ENCODE measurements around the gene DNM3.

DNM3 gene

GRCh38 chr1:171879556-171879955 lies 38.3 kb downstream of the DNM3 start:
- no peaks in the 10 kb centered on the region for H4K20me1 ChIP-seq (ENCODE audit: insufficient read depth, low read length)
- no peaks in the 10 kb centered on the region for H3K9me2 ChIP-seq (replicated peaks; ENCODE audit: insufficient read depth, low read length)
- H3K4me2 ChIP-seq (ENCODE audit: low read depth, low read length): no peak overlapping the region
- no peaks in the 10 kb centered on the region for H3K9me3 ChIP-seq (replicated peaks; ENCODE audit: insufficient read depth, low read length)
- TF ChIP-seq EZH2phosphoT487 (IDR thresholded peaks at IDR 0.05; ENCODE audit: low read length) (no peak), EZH2 (optimal IDR thresholded peaks at IDR 0.05; ENCODE audit: low read depth, low read length) (no peak)
- DNase-seq: no peak
- no peak overlapping the region for H2AFZ ChIP-seq (ENCODE audit: low read length)
- no peaks in the 10 kb centered on the region for H3F3A ChIP-seq (ENCODE audit: insufficient read depth, low read length)
- no peaks in the 10 kb centered on the region for H3K36me3 ChIP-seq (replicated peaks; ENCODE audit: insufficient read depth, low read length)
- H3K9ac ChIP-seq (ENCODE audit: low read length): no peak overlapping the region
- no peaks in the 10 kb centered on the region for H3K4me1 ChIP-seq (ENCODE audit: low read length)
- no peaks in the 10 kb centered on the region for H3K27me3 ChIP-seq (replicated peaks; ENCODE audit: insufficient read depth, low read length)
- no peak overlapping the region for H3K27ac ChIP-seq (ENCODE audit: low read length)
- H3K4me3 ChIP-seq (ENCODE audit: low read length): no peak overlapping the region
- no peaks in the 10 kb centered on the region for H3K79me2 ChIP-seq (ENCODE audit: low read length)

- H4K20me1 ChIP-seq (ENCODE audit: insufficient read depth, low read length): no peaks in the 10 kb centered on the region
- no peaks in the 10 kb centered on the region for H3K9me3 ChIP-seq (replicated peaks; ENCODE audit: insufficient read depth, low read length)
- no peaks in the 10 kb centered on the region for H3K9me2 ChIP-seq (replicated peaks; ENCODE audit: insufficient read depth, low read length)
- no peaks in the 10 kb centered on the region for H3F3A ChIP-seq (ENCODE audit: insufficient read depth, low read length)
- no peaks in the 10 kb centered on the region for H3K79me2 ChIP-seq (ENCODE audit: low read length)
- no peak overlapping the region for H3K9ac ChIP-seq (ENCODE audit: low read length)
- H3K36me3 ChIP-seq (replicated peaks; ENCODE audit: insufficient read depth, low read length): no peaks in the 10 kb centered on the region
- H3K4me2 ChIP-seq (ENCODE audit: low read depth, low read length): no peak overlapping the region
- no peaks in the 10 kb centered on the region for H3K4me1 ChIP-seq (ENCODE audit: low read length)
- TF ChIP-seq CTCF (IDR thresholded peaks at IDR 0.05; ENCODE audit: low read length): no peak
- no peak for TF ChIP-seq EZH2phosphoT487 (IDR thresholded peaks at IDR 0.05; ENCODE audit: low read length)
- TF ChIP-seq EZH2 (optimal IDR thresholded peaks at IDR 0.05; ENCODE audit: low read depth, low read length): no peak
- no peak overlapping the region for H2AFZ ChIP-seq (ENCODE audit: low read length)
- no peaks in the 10 kb centered on the region for H3K27me3 ChIP-seq (replicated peaks; ENCODE audit: insufficient read depth, low read length)
- H3K27ac ChIP-seq (ENCODE audit: low read length): no peak overlapping the region
- H3K4me3 ChIP-seq (ENCODE audit: low read length): no peak overlapping the region
- no peak for DNase-seq
Observed at GRCh38 chr1:171881442-171881841, 40.1 kb downstream of the DNM3 start.

GRCh38 chr1:171883849-171884248 lies 42.6 kb downstream of the DNM3 start:
- H3K9ac ChIP-seq (ENCODE audit: low read length): no peak overlapping the region
- no peaks in the 10 kb centered on the region for H3K4me1 ChIP-seq (ENCODE audit: low read length)
- no peak overlapping the region for H3K27ac ChIP-seq (ENCODE audit: low read length)
- H3K4me2 ChIP-seq (ENCODE audit: low read depth, low read length): no peak overlapping the region
- DNase-seq: no peak
- no peak overlapping the region for H3K4me3 ChIP-seq (ENCODE audit: low read length)
- no peaks in the 10 kb centered on the region for H3K36me3 ChIP-seq (replicated peaks; ENCODE audit: insufficient read depth, low read length)
- no peaks in the 10 kb centered on the region for H3K9me2 ChIP-seq (replicated peaks; ENCODE audit: insufficient read depth, low read length)
- H3K27me3 ChIP-seq (replicated peaks; ENCODE audit: insufficient read depth, low read length): no peaks in the 10 kb centered on the region
- no peaks in the 10 kb centered on the region for H3K79me2 ChIP-seq (ENCODE audit: low read length)
- no peaks in the 10 kb centered on the region for H4K20me1 ChIP-seq (ENCODE audit: insufficient read depth, low read length)
- H3K9me3 ChIP-seq (replicated peaks; ENCODE audit: insufficient read depth, low read length): no peaks in the 10 kb centered on the region
- TF ChIP-seq EZH2phosphoT487 (IDR thresholded peaks at IDR 0.05; ENCODE audit: low read length) (no peak), EZH2 (optimal IDR thresholded peaks at IDR 0.05; ENCODE audit: low read depth, low read length) (no peak), CTCF (IDR thresholded peaks at IDR 0.05; ENCODE audit: low read length) (no peak)
- no peaks in the 10 kb centered on the region for H3F3A ChIP-seq (ENCODE audit: insufficient read depth, low read length)
- no peak overlapping the region for H2AFZ ChIP-seq (ENCODE audit: low read length)

- Histone ChIP-seq H3K27me3 (replicated peaks; ENCODE audit: insufficient read depth, low read length) (no peaks in the 10 kb centered on the region), H3K9me3 (replicated peaks; ENCODE audit: insufficient read depth, low read length) (no peaks in the 10 kb centered on the region), H3K4me1 (ENCODE audit: low read length) (no peaks in the 10 kb centered on the region), H2AFZ (ENCODE audit: low read length) (no peak overlapping the region), H4K20me1 (ENCODE audit: insufficient read depth, low read length) (no peaks in the 10 kb centered on the region), H3F3A (ENCODE audit: insufficient read depth, low read length) (no peaks in the 10 kb centered on the region), H3K9me2 (replicated peaks; ENCODE audit: insufficient read depth, low read length) (no peaks in the 10 kb centered on the region), H3K27ac (ENCODE audit: low read length) (no peak overlapping the region), H3K9ac (ENCODE audit: low read length) (no peak overlapping the region), H3K4me2 (ENCODE audit: low read depth, low read length) (no peak overlapping the region), H3K4me3 (ENCODE audit: low read length) (no peak overlapping the region), H3K79me2 (ENCODE audit: low read length) (no peaks in the 10 kb centered on the region), H3K36me3 (replicated peaks; ENCODE audit: insufficient read depth, low read length) (no peaks in the 10 kb centered on the region)
- no peak for DNase-seq
- no peak for TF ChIP-seq EZH2phosphoT487 (IDR thresholded peaks at IDR 0.05; ENCODE audit: low read length)
- TF ChIP-seq CTCF (IDR thresholded peaks at IDR 0.05; ENCODE audit: low read length): no peak
- no peak for TF ChIP-seq EZH2 (optimal IDR thresholded peaks at IDR 0.05; ENCODE audit: low read depth, low read length)
Observed at GRCh38 chr1:171884475-171884874, 43.2 kb downstream of the DNM3 start.
